Measurements from ENCODE around the gene HSPB6.

GRCh38 chr19:35712567-35713505 lies 44.0 kb downstream of the HSPB6 start:
- TF ChIP-seq, protein P1, sequence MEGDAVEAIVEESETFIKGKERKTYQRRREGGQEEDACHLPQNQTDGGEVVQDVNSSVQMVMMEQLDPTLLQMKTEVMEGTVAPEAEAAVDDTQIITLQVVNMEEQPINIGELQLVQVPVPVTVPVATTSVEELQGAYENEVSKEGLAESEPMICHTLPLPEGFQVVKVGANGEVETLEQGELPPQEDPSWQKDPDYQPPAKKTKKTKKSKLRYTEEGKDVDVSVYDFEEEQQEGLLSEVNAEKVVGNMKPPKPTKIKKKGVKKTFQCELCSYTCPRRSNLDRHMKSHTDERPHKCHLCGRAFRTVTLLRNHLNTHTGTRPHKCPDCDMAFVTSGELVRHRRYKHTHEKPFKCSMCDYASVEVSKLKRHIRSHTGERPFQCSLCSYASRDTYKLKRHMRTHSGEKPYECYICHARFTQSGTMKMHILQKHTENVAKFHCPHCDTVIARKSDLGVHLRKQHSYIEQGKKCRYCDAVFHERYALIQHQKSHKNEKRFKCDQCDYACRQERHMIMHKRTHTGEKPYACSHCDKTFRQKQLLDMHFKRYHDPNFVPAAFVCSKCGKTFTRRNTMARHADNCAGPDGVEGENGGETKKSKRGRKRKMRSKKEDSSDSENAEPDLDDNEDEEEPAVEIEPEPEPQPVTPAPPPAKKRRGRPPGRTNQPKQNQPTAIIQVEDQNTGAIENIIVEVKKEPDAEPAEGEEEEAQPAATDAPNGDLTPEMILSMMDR (IDR thresholded peaks at IDR 0.05): no peak
- no peak for TF ChIP-seq POLR2A (IDR thresholded peaks at IDR 0.05)

Data from ovary (tissue), 3 donors.